ENCODE data around the gene RSL24D1. TPM values are rescaled to one million over a fixed set of nuclear protein-coding genes. Genes with fewer than 3 reads are reported as not detected.

RSL24D1 gene
- 95.2 and 112 TPM in 2 replicates for total RNA-seq (2014; rRNA removed; shearing (Covaris generic))
- polyA plus RNA-seq (2016; fragmentation: Nextera tagmentation; extraction: Ambion mirVana) = 91.2 and 93.1 TPM in 2 replicates

DNA sequence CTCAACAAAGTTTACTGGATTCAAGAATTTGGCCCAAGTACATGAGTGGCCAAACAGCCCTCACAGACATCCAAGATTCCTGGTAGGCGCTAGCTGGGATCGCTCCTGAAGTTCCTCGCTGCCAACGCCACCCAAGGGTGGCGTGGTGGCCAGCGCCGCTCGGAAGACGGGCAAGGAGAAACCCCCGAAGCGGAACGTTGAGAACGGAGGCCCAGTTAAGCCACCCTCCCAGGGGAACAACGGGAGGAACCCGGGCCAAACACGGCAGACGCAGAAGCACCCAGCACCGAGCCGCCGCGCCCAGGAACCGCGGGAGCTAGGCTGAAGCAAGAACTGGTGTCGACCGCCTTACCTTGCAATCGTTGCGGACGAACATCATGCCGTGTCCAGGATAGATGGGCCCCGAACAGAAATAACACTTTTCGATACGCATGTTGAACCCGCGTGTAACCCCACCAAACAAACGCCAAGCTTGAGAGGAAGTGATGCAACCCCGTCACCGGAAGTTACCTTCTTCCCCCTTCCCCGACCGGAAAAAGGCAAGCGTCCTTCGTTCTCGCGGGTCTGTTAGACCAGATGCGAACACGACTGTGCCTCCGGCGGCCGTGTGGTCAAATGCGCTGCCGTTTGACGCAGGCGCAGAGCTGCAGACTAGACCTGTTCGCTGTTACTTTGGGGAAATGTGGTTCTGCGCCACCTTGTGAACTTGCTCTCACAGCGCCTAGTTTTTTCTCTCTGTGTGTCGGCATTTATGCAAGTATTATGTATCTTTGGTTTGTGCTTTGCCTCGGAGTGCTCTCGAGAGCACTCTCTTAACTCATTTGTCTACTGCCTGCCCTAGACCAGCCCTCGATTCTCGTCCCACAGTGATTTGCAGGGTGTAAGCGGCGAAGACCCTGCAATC lies at the start of gene RSL24D1:
RSL24D1 (minus strand) TSS at position 484 of the 904 bp plus-strand sequence; CDS start at position 433, 51 bp downstream.
- peak; percentile 100 for DNase-seq
- Histone ChIP-seq H3K4me2 (ENCODE audit: unreplicated experiment) (peak within 1 kb of the TSS; percentile 99), H3K36me3 (ENCODE audit: low read depth) (peaks cover 8% of the 10 kb centered on the region), H3F3A (ENCODE audit: insufficient read depth) (0 out of 2 replicates have a peak, but pooled peaks cover 4% of the 10 kb centered on the region), H3K9ac (peak within 1 kb of the TSS; percentile 98), H3K9me3 (ENCODE audit: low read depth) (no peaks in the 10 kb centered on the region), H4K20me1 (ENCODE audit: insufficient read depth) (peaks cover 10% of the 10 kb centered on the region; the same call in 1 of the 2 replicates), H3K27ac (peak within 1 kb of the TSS; percentile 94), H3K4me3 (peak within 1 kb of the TSS; percentile 99), H3K9me2 (ENCODE audit: insufficient read depth) (no peaks in the 10 kb centered on the region), H3K79me2 (ENCODE audit: insufficient read depth) (peaks cover 50% of the 10 kb centered on the region), H3K27me3 (replicated peaks; ENCODE audit: insufficient read depth) (no peaks in the 10 kb centered on the region), H2AFZ (peak within 1 kb of the TSS; percentile 99), H3K4me1 (ENCODE audit: insufficient read depth) (peaks cover 40% of the 10 kb centered on the region)
- in situ Hi-C loops (cut with MboI) = no loop called here
- TF ChIP-seq EZH2phosphoT487 (IDR thresholded peaks at IDR 0.05; ENCODE audit: insufficient read depth, low read depth) (no peak), EZH2 (IDR thresholded peaks at IDR 0.05; ENCODE audit: insufficient read depth, poor library complexity, severe bottlenecking) (no peak)
- 1% methylated on average over 62 of the region's 62 CpGs for WGBS, 2 experiments (ENCODE audit: low coverage in 1 of 2, low lambda C conversion rate in 2 of 2, missing lambda C conversion rate in 2 of 2)

DNA sequence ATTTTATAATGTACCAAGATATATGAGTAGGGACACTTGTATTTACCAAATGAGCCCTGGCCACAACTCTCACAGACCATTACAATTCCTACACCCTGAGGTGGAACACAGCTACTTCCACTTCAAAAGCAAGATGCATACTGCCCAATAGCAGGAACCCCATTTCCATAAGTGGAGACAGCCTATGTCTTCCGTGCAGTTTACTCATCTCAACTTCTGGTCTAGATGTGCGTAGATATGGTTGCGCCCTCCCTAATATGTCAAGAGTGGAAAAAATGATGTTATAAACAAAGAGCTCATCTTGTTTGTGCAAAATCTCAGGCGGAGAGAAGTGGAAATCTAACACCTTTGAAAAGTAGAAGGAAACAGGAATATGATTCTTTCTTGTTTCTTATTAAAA lies 48.3 kb upstream of the RSL24D1 start:
- in situ Hi-C loops (cut with MboI) = no loop called here
- Histone ChIP-seq H3K27me3 (replicated peaks; ENCODE audit: insufficient read depth) (no peaks in the 10 kb centered on the region), H3K9ac (no peak overlapping the region), H3K9me2 (ENCODE audit: insufficient read depth) (no peaks in the 10 kb centered on the region), H2AFZ (no peak overlapping the region), H3K36me3 (ENCODE audit: low read depth) (no peaks in the 10 kb centered on the region), H3K4me1 (ENCODE audit: insufficient read depth) (peaks cover 10% of the 10 kb centered on the region), H3K4me2 (ENCODE audit: unreplicated experiment) (no peak overlapping the region), H3K27ac (no peak overlapping the region), H3F3A (ENCODE audit: insufficient read depth) (peaks cover 4% of the 10 kb centered on the region; the same call in 1 of the 2 replicates), H4K20me1 (ENCODE audit: insufficient read depth) (no peaks in the 10 kb centered on the region), H3K4me3 (no peak overlapping the region), H3K9me3 (ENCODE audit: low read depth) (no peaks in the 10 kb centered on the region), H3K79me2 (ENCODE audit: insufficient read depth) (no peaks in the 10 kb centered on the region)
- no peak for DNase-seq
- WGBS, 2 experiments (ENCODE audit: low coverage in 1 of 2, low lambda C conversion rate in 2 of 2, missing lambda C conversion rate in 2 of 2) = 94 to 99% methylated on average over 4 of the region's 4 CpGs
- TF ChIP-seq EZH2phosphoT487 (IDR thresholded peaks at IDR 0.05; ENCODE audit: insufficient read depth, low read depth) (no peak), EZH2 (IDR thresholded peaks at IDR 0.05; ENCODE audit: insufficient read depth, poor library complexity, severe bottlenecking) (no peak)

DNA sequence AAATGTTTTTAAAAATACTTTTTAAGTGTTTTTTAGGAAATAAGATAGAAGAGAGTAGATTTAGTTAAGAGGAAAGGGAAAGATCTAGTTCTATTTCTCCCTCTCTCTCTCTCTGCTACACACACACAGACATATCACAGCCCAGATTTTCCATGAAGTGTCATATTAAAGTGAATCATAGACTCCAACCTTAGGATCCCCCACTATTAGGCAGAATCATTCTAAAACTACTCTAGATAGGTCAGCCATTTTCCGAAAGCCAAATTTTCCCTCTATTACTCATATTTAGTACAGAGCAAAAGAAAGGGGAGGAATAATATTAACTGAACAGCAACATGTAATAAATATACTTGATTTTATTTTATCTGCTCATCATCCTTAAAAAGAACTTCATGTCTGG lies 45.1 kb upstream of the RSL24D1 start:
- H3K4me3 ChIP-seq = no peak overlapping the region
- peak; percentile 84 for DNase-seq
- no peaks in the 10 kb centered on the region; the same call in 1 of the 2 replicates for H3K79me2 ChIP-seq (ENCODE audit: insufficient read depth)
- no peaks in the 10 kb centered on the region for H3K9me2 ChIP-seq (ENCODE audit: insufficient read depth)
- peaks cover 7% of the 10 kb centered on the region; the same call in 1 of the 2 replicates for H3K4me1 ChIP-seq (ENCODE audit: insufficient read depth)
- no peaks in the 10 kb centered on the region for H3K27me3 ChIP-seq (replicated peaks; ENCODE audit: insufficient read depth)
- peak overlapping the region; percentile 13 for H3K4me2 ChIP-seq (ENCODE audit: unreplicated experiment)
- peak overlapping the region; percentile 47 for H3K27ac ChIP-seq
- TF ChIP-seq EZH2phosphoT487 (IDR thresholded peaks at IDR 0.05; ENCODE audit: insufficient read depth, low read depth) (no peak), EZH2 (IDR thresholded peaks at IDR 0.05; ENCODE audit: insufficient read depth, poor library complexity, severe bottlenecking) (no peak)
- H3K9me3 ChIP-seq (ENCODE audit: low read depth) = no peaks in the 10 kb centered on the region
- H3K9ac ChIP-seq = no peak overlapping the region
- WGBS, 2 experiments (ENCODE audit: low coverage in 1 of 2, low lambda C conversion rate in 2 of 2, missing lambda C conversion rate in 2 of 2) = 0 to 20% methylated on average over 1 of the region's 1 CpG
- H2AFZ ChIP-seq = no peak overlapping the region; the same call in 1 of the 2 replicates
- H3K36me3 ChIP-seq (ENCODE audit: low read depth) = no peaks in the 10 kb centered on the region
- H3F3A ChIP-seq (ENCODE audit: insufficient read depth) = no peaks in the 10 kb centered on the region
- in situ Hi-C loops (cut with MboI) = no loop called here
- H4K20me1 ChIP-seq (ENCODE audit: insufficient read depth) = no peaks in the 10 kb centered on the region

DNA sequence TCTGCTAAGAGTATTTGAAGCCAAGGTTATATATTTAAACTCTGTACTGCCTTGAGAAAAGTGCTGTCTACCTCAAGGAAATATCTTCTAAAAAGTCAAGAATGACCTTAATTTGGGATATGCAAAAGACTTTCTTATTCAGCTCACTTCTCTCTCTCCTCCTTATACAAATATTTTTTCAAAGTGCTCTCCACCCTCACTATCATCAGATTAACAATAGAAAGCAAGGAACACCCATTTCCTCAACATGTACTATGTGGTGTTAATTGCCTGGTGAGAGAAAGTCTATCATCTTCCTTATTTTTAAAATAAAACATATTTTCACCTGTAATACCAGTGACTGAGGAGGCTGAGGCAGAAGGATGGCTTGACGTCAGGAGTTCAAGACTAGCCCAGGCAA lies 44.4 kb upstream of the RSL24D1 start:
- DNase-seq = no peak
- Histone ChIP-seq H3K4me1 (ENCODE audit: insufficient read depth) (peaks cover 7% of the 10 kb centered on the region; the same call in 1 of the 2 replicates), H3K79me2 (ENCODE audit: insufficient read depth) (no peaks in the 10 kb centered on the region; the same call in 1 of the 2 replicates), H3K27me3 (replicated peaks; ENCODE audit: insufficient read depth) (no peaks in the 10 kb centered on the region), H3K27ac (no peak overlapping the region), H3F3A (ENCODE audit: insufficient read depth) (no peaks in the 10 kb centered on the region), H3K9me3 (ENCODE audit: low read depth) (no peaks in the 10 kb centered on the region), H3K4me2 (ENCODE audit: unreplicated experiment) (no peak overlapping the region), H3K4me3 (no peak overlapping the region), H3K9me2 (ENCODE audit: insufficient read depth) (no peaks in the 10 kb centered on the region), H3K36me3 (ENCODE audit: low read depth) (no peaks in the 10 kb centered on the region), H4K20me1 (ENCODE audit: insufficient read depth) (no peaks in the 10 kb centered on the region), H2AFZ (no peak overlapping the region), H3K9ac (no peak overlapping the region)
- WGBS, 2 experiments (ENCODE audit: low coverage in 1 of 2, low lambda C conversion rate in 2 of 2, missing lambda C conversion rate in 2 of 2) = 87 to 95% methylated on average over 1 of the region's 1 CpG
- in situ Hi-C loops (cut with MboI) = no loop called here
- TF ChIP-seq EZH2 (IDR thresholded peaks at IDR 0.05; ENCODE audit: insufficient read depth, poor library complexity, severe bottlenecking) = no peak
